Skin epidermis (tissue), 12 donors: ENCODE results near the gene POU6F2.

ENCODE experiments used
- H3K27ac ChIP-seq, 21 experiments: fragments of 200-600 bp; sonication (generic) in 11 of 21; one replicate each; pipeline ENCODE4 v1.5.0; 2020; ENCODE audit warnings: mild to moderate bottlenecking in 3 of 21, inconsistent platforms in 2 of 21, moderate library complexity in 2 of 21
- H3K4me3 ChIP-seq, 7 experiments: fragments of 200-600 bp; sonication (generic) in 2 of 7; one replicate each; pipeline ENCODE4 v1.5.0; 2020; ENCODE audit warnings: inconsistent platforms in 2 of 7, mild to moderate bottlenecking in 2 of 7, moderate library complexity in 1 of 7

Gene POU6F2

DNA sequence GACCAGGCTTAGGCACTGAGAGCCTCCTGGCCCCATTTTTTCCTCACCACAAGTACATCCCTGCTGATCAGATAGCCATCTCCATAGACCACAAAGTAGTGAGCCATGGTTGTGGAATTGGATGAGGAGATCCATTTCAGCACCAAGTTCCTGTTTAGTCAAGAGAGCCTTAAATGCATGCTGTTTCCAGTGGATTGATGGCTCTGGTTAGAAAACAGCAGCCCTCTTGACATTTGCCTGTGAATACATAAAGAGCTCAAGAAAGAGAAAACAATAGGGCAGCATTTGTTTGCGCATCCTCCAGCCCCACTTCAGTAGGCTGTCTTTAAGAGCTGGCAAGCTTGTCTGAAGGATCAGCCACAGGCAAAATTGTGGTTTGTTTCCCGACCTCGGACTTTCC is 251.2 kb downstream of the POU6F2 start:
- Histone ChIP-seq H3K27ac (no peak overlapping the region), H3K4me3 (no peak overlapping the region)

DNA sequence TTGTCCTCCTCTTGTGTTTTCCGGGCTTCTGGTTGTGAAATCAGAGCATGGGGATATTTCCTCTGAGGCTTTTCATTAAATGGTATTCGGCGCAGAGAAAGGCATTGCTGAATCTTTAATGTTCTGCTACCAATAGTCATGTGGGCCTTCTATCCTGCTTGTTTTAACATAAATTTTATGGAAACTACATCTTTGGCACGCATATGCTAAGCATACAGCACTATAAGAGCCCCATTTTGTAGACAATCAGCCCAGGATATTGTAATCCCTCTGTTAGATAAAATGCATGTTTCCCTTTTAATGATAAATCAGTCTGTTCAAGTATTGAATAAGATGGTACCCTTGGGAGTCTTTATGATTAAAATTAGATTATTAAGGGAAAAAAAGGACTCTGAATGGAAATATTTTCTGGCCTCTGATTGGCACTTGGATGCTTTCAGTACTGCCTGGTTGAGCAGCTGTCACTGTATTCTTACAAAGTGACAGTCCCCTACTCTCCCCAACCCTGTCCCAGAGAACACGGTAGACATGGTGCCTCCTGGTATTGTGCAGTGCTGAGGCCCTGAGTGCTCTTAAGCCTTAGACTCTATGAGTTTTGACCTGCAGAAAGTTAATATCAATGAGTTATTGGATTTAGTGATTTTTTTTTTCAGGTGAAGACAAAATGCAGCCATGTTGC is 256.3 kb downstream of the POU6F2 start:
- Histone ChIP-seq H3K27ac (no peak overlapping the region), H3K4me3 (no peak overlapping the region)

DNA sequence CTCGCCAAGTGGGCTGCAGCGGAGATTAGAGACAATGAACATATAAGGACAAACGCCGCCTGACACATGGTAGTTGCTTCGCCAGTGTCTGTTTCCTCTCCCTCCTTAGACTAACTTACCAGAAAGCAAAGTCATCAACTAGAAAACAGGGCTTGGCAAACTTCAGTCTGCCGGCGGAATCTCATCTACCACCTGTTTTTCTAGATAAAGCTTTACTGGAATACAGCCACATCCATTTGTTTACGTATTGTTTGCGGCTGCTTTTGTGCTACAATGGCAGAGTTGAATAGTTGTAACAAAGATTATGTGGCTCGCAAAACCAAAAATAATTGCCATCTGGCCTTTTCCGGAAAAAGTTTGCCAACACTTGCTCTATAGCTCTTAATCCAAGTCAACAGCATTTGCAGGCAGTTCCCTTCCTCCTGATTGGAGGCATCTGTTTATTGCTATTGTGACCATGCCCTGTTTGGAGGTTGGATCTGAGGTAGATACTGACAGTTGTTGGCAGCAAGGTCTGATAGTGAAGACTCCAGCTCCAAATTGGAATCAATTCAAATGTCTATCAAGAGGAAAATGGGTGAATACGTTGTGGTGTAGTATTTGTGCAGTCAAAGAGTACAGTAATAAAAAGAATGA is 260.6 kb downstream of the POU6F2 start:
- Histone ChIP-seq H3K4me3 (no peak overlapping the region), H3K27ac (no peak overlapping the region)

DNA sequence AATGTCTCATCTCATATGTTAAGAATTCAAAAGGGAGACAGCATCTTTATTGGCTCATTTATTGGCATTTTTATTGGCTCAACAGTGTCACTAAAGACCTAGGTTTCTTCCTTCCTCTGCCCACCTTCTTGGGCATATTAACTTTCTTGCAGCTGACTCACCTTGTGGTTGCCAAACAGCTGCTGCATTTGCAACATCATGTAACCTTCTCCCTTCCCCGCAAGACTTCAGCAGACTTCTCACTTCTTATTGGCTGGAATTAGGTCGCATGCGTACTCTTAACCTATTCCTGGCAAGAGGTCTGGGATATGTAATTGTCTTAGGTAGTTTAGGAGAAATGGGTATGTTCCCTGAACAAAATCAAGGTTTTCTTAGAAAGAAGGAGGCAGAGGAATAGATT is 263.2 kb downstream of the POU6F2 start:
- no peak overlapping the region for H3K27ac ChIP-seq

DNA sequence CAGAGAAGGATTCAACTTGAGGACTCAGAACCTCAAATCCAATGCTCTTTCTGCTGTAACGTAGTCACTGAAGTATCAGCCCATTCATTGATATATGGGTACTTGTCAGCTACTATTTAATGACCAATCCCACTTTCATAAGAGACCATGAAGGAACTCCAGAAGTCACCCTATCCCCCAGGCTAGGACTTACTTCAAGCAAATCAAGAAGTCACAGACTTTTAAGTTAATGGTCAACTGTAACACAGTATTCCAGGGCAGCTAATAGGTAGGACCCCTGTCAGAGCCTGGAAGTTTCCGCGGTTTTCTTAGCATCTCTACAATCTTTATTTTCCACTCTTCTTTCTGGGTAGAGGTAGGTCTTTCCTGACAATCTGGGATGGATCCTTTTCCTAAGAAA is 269.9 kb downstream of the POU6F2 start:
- no peak overlapping the region for H3K4me3 ChIP-seq

More for the DNA sequence above, 263.2 kb downstream of the POU6F2 start:
- no peak overlapping the region for H3K4me3 ChIP-seq

DNA sequence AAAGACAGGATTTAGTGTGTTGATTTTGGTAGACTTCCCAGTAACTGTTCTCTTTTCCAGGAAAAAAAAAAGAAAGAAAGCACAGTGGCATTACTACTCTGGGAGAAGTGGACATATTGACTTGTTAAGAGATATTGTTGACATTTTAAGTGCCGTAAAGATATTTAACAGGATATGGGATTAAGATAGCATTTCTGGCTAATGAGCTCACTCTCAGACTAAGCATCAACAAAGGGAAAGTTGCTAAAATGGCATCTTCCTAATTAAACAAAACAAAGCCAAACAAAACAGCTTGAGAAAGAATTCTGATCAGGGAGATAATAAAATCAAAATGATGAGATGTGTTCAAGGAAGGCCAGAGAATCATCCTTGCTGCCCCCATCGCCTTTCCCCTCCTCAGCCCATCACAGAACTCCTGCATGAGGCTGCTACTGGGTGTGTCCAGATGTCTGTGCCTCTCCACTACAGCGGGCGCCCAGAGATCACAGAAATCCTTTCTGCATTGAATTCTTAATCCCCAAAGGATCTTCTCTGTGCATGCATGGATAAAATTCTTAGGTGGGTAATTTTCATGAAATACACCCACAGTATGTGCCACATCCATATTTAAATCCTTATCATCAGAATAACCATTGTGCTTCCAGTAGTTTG is 270.5 kb downstream of the POU6F2 start:
- Histone ChIP-seq H3K4me3 (no peak overlapping the region), H3K27ac (no peak overlapping the region)

More for the DNA sequence above, 269.9 kb downstream of the POU6F2 start:
- no peak overlapping the region for H3K27ac ChIP-seq

DNA sequence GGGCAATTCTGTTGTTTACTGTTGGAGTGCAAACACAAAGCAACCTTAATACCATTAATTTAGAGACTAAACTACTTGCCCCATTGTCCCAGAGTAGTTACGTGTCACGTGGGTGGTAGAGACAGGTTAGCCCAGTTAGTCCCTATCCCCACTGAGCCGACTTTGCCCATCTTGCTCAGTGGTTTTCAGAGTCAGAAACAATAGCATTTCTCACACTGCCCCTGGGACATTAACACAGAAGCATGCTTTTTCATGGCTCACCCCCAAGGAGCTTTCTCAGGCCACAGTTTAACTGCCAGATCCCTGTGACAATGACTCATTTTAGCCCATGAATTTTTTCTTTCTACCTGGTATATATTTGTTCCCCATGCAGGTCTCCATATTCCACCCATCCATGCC is 271.0 kb downstream of the POU6F2 start:
- Histone ChIP-seq H3K4me3 (no peak overlapping the region), H3K27ac (no peak overlapping the region)

DNA sequence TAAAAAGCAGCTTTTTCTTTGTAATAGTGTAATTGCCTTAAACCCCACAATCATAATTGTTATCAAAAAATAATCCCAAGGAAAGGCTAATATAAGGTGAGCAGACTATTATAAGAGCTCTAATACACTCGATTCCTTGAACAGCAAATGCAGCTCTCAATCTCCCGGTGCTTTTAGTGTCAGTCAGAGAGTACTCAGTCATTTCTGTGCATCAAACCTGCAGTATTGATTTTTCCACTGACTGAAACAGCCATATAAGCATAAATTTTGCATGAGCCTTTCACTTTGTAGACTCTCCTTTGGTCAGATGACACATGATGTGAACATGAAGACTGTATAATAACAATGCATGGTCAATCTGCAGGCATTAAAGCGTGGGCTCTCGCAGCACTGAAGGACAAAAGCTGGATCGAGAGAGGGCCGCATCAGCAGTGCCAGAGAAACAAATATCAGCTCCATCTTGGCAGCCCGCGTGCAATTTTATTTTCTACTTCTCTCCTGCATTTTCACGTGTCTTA is 272.0 kb downstream of the POU6F2 start:
- H3K27ac ChIP-seq, result no peak overlapping the region

DNA sequence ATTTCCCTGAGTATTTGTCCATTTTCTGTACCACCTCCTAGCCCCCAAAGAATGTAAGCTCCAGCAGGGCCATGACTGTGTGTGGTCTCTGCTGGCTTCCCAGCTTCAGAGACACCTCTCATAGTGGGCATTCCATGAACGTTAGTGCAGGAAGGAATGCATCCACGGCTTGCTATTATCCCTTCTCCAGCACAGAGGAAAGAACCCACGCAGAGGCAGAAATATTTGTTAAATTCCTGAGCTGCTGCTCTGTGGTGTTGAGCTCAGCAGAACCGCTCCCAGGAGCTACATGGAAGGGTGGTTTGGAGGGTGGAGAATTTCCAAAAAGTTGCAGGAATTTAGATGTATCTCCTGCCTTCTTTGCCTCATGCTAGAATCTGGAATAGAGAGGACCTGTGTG is 275.2 kb downstream of the POU6F2 start:
- Histone ChIP-seq H3K4me3 (no peak overlapping the region), H3K27ac (no peak overlapping the region)

More for the DNA sequence above, 272.0 kb downstream of the POU6F2 start:
- no peak overlapping the region for H3K4me3 ChIP-seq

DNA sequence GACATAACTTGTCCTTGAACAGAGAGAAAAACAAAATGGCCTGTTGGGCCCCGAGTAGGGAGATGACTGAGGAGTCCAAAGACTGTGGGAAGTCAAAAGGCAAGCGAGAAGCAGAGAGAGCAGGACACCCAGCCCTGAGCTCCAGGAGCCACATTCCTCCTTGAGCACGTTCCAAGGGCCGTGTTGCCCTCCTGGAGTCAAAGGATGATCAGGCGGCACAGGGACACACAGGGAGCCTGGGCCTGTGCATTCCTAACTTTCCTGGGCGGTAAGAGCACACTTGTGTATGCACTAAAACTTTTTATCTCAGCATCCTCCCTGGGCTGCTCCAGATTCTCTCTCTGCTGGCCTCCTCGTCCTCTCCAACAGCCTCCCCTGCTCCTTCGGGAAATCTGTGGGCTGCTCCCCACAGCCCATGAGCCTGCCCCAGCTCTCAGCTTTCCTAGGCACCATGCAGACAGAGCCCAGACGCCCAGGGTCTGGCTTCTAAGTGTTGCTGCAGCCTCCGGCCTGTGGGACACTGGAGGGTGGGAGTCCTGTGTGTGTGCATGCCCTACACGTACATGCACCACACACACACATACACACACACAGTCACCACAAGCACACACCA is 281.8 kb downstream of the POU6F2 start:
- no peak overlapping the region for H3K4me3 ChIP-seq
- no peak overlapping the region for H3K27ac ChIP-seq

DNA sequence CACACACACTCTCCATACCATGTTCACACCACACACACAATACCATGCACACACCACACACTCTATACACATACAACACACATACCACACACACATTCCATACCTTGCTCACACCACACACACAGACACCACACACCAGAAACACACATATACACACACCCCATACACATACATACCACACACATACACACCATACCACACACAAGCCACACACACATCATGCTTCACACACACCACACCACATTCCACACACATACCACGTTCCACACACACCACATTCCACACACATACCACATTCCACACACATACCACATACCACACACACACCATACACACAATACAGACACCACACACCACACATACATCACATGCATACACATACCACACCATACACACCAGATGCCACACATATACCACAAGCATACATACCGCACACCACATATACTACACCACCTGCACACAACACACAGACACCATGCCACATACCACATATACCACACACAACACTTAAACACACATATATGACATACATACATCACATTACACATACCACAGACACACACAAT is 282.7 kb downstream of the POU6F2 start:
- H3K4me3 ChIP-seq, result no peak overlapping the region
- no peak overlapping the region for H3K27ac ChIP-seq

DNA sequence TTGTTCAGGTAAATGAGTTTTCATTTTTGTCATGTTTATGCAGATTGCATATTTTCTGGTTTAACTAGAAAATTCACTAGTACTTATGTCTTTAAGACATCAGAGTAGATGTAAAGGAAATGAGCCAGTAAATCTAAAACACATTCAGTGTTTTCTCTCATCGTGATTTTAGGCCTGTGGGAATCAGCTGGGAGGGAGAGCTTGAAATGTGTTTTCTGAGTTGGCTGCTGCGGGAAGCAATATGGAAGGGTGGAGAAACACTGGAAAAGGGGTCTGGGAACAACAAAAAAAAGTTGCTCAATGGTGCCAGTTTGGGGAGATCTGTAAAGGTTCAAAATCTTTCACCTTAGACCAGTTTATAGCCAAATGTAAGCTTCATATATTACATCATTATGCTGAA is 284.1 kb downstream of the POU6F2 start:
- no peak overlapping the region for H3K4me3 ChIP-seq
- H3K27ac ChIP-seq, result no peak overlapping the region

DNA sequence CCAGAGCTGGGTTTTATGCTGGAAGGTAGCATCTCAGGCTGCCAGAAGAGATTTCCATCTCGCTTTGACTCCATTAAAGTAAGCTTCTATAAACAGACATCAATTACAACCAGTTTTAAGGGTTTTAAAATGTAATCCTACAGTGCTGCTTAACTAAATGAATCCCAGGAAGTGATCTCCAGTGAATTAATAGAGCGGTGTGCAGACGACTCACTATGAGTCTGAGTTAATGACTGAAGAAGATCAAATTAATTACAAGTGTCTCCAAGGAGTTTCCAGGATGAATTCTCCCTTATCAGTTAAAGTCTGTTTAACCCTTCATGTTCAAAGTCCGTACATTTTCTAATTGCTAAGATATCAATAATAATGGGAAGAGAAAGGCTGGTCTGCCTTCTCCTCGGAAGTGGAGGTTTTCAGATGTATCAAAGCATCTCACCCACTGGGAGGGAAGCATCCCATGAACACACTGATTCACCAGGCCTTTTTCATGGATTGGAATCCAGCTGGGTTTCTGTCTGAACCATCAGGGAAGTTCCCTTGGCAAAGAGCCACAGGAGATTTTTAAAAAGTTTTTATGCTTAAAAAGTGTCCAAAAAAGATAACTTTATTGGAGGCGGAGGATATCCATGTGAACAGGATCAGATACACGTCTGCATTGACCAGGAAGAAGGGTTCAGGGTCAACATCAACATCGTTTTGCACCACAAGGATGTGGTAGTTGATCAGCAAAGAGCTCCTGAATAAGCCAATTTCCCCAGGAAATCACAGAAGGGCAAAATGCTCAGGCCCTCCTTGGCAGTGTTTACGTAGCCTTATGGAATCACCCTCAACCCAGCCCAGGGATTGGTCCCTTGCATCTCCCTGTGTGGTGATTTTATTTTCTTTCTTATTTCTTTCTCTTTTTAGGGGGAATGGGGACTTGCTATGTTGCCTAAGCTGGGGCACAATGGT is 288.2 kb downstream of the POU6F2 start:
- Histone ChIP-seq H3K4me3 (no peak overlapping the region), H3K27ac (no peak overlapping the region)

DNA sequence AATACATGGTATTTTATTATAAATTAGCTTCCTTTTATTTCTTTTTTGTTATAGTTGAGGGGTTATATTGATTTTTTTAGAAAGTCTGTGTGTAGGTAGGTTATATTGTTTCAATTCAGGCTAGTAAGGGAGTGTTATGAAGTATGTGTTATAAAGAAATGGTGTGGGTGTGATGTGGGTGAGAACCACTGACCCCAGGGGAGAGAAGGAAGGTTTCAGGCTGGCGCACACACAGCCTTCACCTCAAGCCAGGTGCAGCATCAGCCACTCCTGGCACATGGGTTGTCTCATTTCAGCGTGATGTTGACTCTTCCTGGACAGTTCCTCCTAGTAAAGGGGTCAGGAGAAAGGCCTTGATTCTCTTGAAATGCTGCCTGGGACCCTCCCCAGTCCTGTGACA is 291.3 kb downstream of the POU6F2 start:
- Histone ChIP-seq H3K4me3 (no peak overlapping the region), H3K27ac (no peak overlapping the region)

DNA sequence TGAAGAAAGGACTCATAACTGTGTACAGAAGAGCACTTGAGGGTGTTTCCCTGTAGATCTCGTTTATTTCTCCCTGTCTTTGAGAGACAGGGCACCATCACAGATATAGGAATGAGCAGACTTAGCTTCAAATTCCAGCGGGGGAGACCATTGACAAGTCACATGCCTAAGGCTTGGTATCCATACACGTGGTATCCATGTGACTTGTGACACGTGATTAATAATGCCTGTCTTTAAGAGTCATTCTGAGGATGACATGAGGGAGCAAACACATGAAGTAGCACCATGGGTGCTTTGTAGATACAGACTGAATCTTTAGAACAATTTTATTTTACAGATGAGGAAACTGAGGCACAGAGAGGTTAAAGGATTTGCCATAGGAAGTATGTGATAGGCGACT is 292.3 kb downstream of the POU6F2 start:
- H3K27ac ChIP-seq, result no peak overlapping the region

DNA sequence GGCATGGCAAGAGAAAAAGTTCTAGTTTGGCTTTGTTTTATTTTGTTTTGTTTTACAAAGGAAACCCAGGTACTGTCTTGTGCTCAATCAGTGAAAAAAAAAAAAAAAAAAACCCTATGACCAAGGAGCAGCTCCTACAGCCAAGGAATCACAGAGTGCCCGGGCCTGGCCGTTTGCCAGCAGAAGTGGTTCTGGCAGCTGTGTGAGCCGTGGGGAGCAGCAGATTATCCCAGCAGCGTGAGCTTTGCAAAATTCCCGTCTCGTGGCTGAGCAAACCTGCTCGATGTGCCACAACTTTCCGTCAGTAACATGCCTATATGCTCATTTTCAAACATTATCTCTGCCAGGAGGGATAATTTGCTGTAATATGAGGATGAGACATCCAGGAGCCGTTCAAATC is 293.7 kb downstream of the POU6F2 start:
- Histone ChIP-seq H3K4me3 (no peak overlapping the region), H3K27ac (no peak overlapping the region)

More for the DNA sequence above, 292.3 kb downstream of the POU6F2 start:
- no peak overlapping the region for H3K4me3 ChIP-seq

DNA sequence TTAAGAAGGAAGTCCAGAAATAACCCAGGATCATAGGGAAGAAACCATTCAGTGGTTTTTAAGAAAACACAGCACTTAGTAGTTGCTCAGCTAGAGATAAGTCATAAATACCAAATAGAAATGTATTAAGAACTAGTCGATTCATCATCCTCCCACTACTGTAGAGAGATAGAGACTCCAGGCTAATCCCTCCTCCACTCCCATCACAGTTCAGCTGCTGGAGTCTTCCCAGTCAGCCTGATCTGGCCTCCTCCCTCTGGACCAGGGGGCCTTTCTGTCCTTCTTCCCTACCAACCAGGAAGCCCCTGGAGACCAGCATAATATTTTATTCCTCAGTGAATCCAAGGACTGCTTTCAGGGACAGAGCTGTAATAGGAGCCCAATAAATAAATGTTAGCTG is 294.4 kb downstream of the POU6F2 start:
- no peak overlapping the region for H3K4me3 ChIP-seq
- H3K27ac ChIP-seq, result no peak overlapping the region

DNA sequence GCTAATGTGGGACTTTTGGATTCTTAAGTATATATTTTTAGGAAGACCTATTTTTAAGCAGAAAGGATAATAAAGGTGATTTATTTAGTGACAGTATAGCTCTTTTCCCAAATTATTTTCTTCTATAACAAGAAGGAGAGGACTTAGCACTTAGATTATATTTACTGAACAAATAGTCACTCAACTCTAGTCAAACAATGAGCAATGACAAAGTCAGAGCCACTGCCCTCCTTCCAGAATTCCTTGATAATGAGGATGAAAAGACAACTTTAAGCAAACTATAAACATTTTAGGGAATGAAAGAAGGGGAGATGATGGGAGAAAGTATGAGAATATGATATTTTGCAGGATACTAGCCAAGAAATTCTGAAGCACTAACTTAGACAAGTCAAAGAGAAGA is 295.0 kb downstream of the POU6F2 start:
- Histone ChIP-seq H3K27ac (no peak overlapping the region), H3K4me3 (no peak overlapping the region)

DNA sequence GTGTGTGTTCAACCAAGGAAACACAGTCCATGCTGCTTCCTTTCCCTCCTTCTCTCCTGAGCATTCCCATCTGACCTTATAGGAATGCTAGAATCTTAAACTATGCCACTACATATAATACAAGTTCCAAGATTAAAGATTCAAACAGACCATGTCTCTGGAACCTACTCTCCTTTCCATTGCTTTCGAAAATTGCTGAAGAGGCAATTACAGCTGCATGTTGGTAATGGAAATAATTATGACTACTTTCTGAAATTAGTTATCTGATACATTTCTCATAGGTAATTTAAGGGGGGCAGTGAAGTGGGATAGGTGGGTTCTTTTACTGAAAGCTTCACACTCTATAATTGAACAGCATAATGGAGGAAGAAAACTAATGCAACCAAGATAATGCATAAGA is 302.6 kb downstream of the POU6F2 start:
- Histone ChIP-seq H3K27ac (no peak overlapping the region), H3K4me3 (no peak overlapping the region)
